WTC11 (cell line): Measurements from ENCODE around the gene KIAA1671.

Experiments
- CBFB ChIP-seq: sonication (generic); formaldehyde crosslinking; IDR thresholded peaks from 2 replicates; pipeline ENCODE4 v1.8.1; 2022; ENCODE audit warnings: mild to moderate bottlenecking, low read depth, missing genetic modification reagents
- CREM ChIP-seq: sonication (generic); formaldehyde crosslinking; IDR thresholded peaks from 2 replicates; pipeline ENCODE4 v1.8.1; 2022; ENCODE audit warnings: mild to moderate bottlenecking, missing genetic modification reagents, moderate library complexity
- FOXK1 ChIP-seq: sonication (generic); formaldehyde crosslinking; IDR thresholded peaks from 2 replicates; pipeline ENCODE4 v1.8.0; 2022; ENCODE audit warnings: mild to moderate bottlenecking, moderate library complexity, missing genetic modification reagents
- GABPB1 ChIP-seq: sonication (generic); formaldehyde crosslinking; IDR thresholded peaks from 2 replicates; pipeline ENCODE4 v1.8.1; 2023; ENCODE audit warnings: mild to moderate bottlenecking, missing genetic modification reagents
- MXD4 ChIP-seq: fragments of 250-450 bp; sonication (Bioruptor Pico); IDR thresholded peaks from 2 replicates; pipeline ENCODE4 v1.8.0; 2021; ENCODE audit warnings: mild to moderate bottlenecking, moderate library complexity, borderline replicate concordance
- MYBL2 ChIP-seq: sonication (generic); formaldehyde crosslinking; IDR thresholded peaks from 2 replicates; pipeline ENCODE4 v1.8.1; 2023; ENCODE audit warnings: mild to moderate bottlenecking, moderate library complexity, missing genetic modification reagents
- TEAD4 ChIP-seq: sonication (generic); formaldehyde crosslinking; IDR thresholded peaks from 2 replicates; pipeline ENCODE4 v1.8.0; 2022; ENCODE audit warnings: mild to moderate bottlenecking, missing genetic modification reagents
- ZNF121 ChIP-seq: sonication (generic); formaldehyde crosslinking; IDR thresholded peaks from 2 replicates; pipeline ENCODE4 v1.8.0; 2023; ENCODE audit warnings: missing genetic modification reagents
- TF ChIP-seq, protein P1 (sequence below): sonication (generic); formaldehyde crosslinking; IDR thresholded peaks from 2 replicates; pipeline ENCODE4 v1.8.1; 2022; ENCODE audit warnings: mild to moderate bottlenecking, moderate library complexity, missing genetic modification reagents
- TF ChIP-seq, protein P2 (sequence below): fragments of 200-600 bp; IDR thresholded peaks from 2 replicates; pipeline ENCODE4 v1.8.0; 2022; ENCODE audit warnings: antibody characterized with exemption
- TF ChIP-seq, protein P3 (sequence below): sonication (generic); formaldehyde crosslinking; IDR thresholded peaks from 2 replicates; pipeline ENCODE4 v1.8.1; 2022; ENCODE audit warnings: mild to moderate bottlenecking, missing genetic modification reagents, moderate library complexity, borderline replicate concordance
- TF ChIP-seq, protein P4 (sequence below): sonication (generic); formaldehyde crosslinking; IDR thresholded peaks from 2 replicates; pipeline ENCODE4 v1.8.1; 2023; ENCODE audit warnings: mild to moderate bottlenecking, missing genetic modification reagents, moderate library complexity
- TF ChIP-seq, protein P5 (sequence below): sonication (generic); formaldehyde crosslinking; IDR thresholded peaks from 2 replicates; pipeline ENCODE4 v1.8.1; 2023; ENCODE audit warnings: mild to moderate bottlenecking, missing genetic modification reagents, moderate library complexity
- TF ChIP-seq, protein P6 (sequence below): sonication (generic); formaldehyde crosslinking; IDR thresholded peaks from 2 replicates; pipeline ENCODE4 v1.8.0; 2022; ENCODE audit warnings: mild to moderate bottlenecking, missing genetic modification reagents

DNA sequence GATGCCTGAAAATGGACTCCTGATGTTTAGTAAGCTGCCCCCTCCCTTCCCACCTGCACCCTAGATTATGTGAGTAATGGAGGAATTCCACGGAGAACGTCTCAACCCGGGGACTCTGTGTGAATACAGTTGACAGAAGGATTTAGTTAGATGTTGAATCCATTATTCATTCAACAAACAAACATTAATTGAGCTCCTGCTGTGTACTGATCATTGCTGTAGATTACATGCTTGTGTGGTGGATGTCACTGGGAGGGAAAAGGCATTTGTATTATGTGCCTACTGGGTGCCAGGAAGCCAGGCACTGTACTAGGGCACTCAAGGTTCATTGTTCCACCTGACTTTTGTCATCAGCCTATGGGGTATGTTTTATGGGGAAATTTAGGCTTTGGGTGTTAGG is 224.3 kb downstream of the KIAA1671 start:
- TF ChIP-seq, protein P1, sequence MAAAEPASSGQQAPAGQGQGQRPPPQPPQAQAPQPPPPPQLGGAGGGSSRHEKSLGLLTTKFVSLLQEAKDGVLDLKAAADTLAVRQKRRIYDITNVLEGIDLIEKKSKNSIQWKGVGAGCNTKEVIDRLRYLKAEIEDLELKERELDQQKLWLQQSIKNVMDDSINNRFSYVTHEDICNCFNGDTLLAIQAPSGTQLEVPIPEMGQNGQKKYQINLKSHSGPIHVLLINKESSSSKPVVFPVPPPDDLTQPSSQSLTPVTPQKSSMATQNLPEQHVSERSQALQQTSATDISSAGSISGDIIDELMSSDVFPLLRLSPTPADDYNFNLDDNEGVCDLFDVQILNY (CRISPR knock-in tag): no peak
- TF ChIP-seq, protein P2, sequence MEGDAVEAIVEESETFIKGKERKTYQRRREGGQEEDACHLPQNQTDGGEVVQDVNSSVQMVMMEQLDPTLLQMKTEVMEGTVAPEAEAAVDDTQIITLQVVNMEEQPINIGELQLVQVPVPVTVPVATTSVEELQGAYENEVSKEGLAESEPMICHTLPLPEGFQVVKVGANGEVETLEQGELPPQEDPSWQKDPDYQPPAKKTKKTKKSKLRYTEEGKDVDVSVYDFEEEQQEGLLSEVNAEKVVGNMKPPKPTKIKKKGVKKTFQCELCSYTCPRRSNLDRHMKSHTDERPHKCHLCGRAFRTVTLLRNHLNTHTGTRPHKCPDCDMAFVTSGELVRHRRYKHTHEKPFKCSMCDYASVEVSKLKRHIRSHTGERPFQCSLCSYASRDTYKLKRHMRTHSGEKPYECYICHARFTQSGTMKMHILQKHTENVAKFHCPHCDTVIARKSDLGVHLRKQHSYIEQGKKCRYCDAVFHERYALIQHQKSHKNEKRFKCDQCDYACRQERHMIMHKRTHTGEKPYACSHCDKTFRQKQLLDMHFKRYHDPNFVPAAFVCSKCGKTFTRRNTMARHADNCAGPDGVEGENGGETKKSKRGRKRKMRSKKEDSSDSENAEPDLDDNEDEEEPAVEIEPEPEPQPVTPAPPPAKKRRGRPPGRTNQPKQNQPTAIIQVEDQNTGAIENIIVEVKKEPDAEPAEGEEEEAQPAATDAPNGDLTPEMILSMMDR: no peak
- no peak for TF ChIP-seq ZNF121 (CRISPR knock-in tag)
- TF ChIP-seq, protein P3, sequence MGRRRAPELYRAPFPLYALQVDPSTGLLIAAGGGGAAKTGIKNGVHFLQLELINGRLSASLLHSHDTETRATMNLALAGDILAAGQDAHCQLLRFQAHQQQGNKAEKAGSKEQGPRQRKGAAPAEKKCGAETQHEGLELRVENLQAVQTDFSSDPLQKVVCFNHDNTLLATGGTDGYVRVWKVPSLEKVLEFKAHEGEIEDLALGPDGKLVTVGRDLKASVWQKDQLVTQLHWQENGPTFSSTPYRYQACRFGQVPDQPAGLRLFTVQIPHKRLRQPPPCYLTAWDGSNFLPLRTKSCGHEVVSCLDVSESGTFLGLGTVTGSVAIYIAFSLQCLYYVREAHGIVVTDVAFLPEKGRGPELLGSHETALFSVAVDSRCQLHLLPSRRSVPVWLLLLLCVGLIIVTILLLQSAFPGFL (CRISPR knock-in tag): no peak
- TF ChIP-seq FOXK1: no peak
- no peak for TF ChIP-seq CBFB
- TF ChIP-seq, protein P4, sequence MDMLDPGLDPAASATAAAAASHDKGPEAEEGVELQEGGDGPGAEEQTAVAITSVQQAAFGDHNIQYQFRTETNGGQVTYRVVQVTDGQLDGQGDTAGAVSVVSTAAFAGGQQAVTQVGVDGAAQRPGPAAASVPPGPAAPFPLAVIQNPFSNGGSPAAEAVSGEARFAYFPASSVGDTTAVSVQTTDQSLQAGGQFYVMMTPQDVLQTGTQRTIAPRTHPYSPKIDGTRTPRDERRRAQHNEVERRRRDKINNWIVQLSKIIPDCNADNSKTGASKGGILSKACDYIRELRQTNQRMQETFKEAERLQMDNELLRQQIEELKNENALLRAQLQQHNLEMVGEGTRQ (CRISPR knock-in tag): no peak
- TF ChIP-seq, protein P5, sequence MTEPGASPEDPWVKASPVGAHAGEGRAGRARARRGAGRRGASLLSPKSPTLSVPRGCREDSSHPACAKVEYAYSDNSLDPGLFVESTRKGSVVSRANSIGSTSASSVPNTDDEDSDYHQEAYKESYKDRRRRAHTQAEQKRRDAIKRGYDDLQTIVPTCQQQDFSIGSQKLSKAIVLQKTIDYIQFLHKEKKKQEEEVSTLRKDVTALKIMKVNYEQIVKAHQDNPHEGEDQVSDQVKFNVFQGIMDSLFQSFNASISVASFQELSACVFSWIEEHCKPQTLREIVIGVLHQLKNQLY (CRISPR knock-in tag): no peak
- no peak for TF ChIP-seq GABPB1 (CRISPR knock-in tag)
- TF ChIP-seq TEAD4 (CRISPR knock-in tag): no peak
- TF ChIP-seq, protein P6, sequence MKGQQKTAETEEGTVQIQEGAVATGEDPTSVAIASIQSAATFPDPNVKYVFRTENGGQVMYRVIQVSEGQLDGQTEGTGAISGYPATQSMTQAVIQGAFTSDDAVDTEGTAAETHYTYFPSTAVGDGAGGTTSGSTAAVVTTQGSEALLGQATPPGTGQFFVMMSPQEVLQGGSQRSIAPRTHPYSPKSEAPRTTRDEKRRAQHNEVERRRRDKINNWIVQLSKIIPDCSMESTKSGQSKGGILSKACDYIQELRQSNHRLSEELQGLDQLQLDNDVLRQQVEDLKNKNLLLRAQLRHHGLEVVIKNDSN (CRISPR knock-in tag): no peak
- no peak for TF ChIP-seq CREM
- TF ChIP-seq MYBL2 (CRISPR knock-in tag): no peak
- TF ChIP-seq MXD4: no peak
